B cell (primary cell): Measurements from ENCODE around the gene EEF1AKMT3. TPM values are rescaled to one million over a fixed set of nuclear protein-coding genes. Genes with fewer than 3 reads are reported as not detected.
A peak's percentile ranks its signal among the peaks of the same experiment; 100 is the strongest.

ENCODE experiments used
- ATAC-seq: fragments of 200-7000 bp; cut with Tn5 transposase; one replicate; pipeline ENCODE4 v1.10.0; 2021; ENCODE audit warnings: low read depth, mild to moderate bottlenecking, moderate number of reproducible peaks, moderate library complexity
- CTCF ChIA-PET: fragments of 350-600 bp; sonication (Branson Sonifier 250); formaldehyde crosslinking; loops from one replicate; lab custom pipeline; 2021; ENCODE audit warnings: antibody characterized with exemption, inconsistent platforms; lab: Charles Lee
- POLR2A ChIA-PET: fragments of 350-600 bp; sonication (Branson Sonifier 250); formaldehyde crosslinking; loops from one replicate; lab custom pipeline; 2021; ENCODE audit warnings: antibody characterized with exemption; lab: Charles Lee
- DNase-seq: peaks from one replicate; pipeline ENCODE4 v3.0.0; 2013
- H2AFZ ChIP-seq: 2 replicates; pipeline ENCODE4 v1.6.1; 2012; ENCODE audit warnings: mild to moderate bottlenecking, low read depth, low read length; ENCODE audit not compliant: insufficient read depth, poor library complexity, severe bottlenecking
- H3K27ac ChIP-seq, 2 donors: 1 replicate in 1 of 2; 2 replicates in 1 of 2; pipeline ENCODE4 v1.5.1; 2012 to 2013; ENCODE audit warnings: low read length in 2 of 2, mild to moderate bottlenecking in 2 of 2, moderate library complexity in 1 of 2
- H3K27me3 ChIP-seq, 4 experiments: fragments of 200-600 bp in 1 of 4; sonication (generic) in 1 of 4; replicated peaks in 1 of 4; 1 replicate in 2 of 4; 2 replicates in 2 of 4; pipeline versions ENCODE4 v1.6.1 to v1.7.0; 2013 to 2016; ENCODE audit warnings: low read length in 3 of 4, mild to moderate bottlenecking in 2 of 4, mixed read lengths in 1 of 4, moderate library complexity in 1 of 4; ENCODE audit not compliant: insufficient read depth in 4 of 4, control insufficient read depth in 3 of 4; ENCODE audit errors: control extremely low read depth in 1 of 4
- H3K36me3 ChIP-seq, 2 experiments: replicated peaks in 1 of 2; 1 replicate in 1 of 2; 2 replicates in 1 of 2; pipeline versions ENCODE4 v1.6.1 to v1.7.1; 2013; ENCODE audit warnings: low read length in 1 of 2; ENCODE audit not compliant: insufficient read depth in 2 of 2, control insufficient read depth in 1 of 2; ENCODE audit errors: control extremely low read depth in 1 of 2, extremely low read depth in 1 of 2
- H3K4me1 ChIP-seq, 2 donors: fragments of 200-600 bp in 1 of 2; sonication (generic) in 1 of 2; 1 replicate in 1 of 2; 2 replicates in 1 of 2; pipeline versions ENCODE4 v1.5.1 to v1.6.1; 2013 to 2017; ENCODE audit warnings: low read length in 2 of 2; ENCODE audit not compliant: control insufficient read depth in 2 of 2, insufficient read depth in 2 of 2
- H3K4me2 ChIP-seq: replicated peaks from 2 replicates; pipeline ENCODE3; 2012; ENCODE audit warnings: mild to moderate bottlenecking, low read depth, low read length; ENCODE audit not compliant: poor library complexity, severe bottlenecking
- H3K4me3 ChIP-seq, 5 experiments: fragments of 200-600 bp in 1 of 5; sonication (generic) in 1 of 5; 1 replicate in 3 of 5; 2 replicates in 2 of 5; pipeline versions ENCODE4 v1.5.1 to v1.7.0; 2011 to 2016; ENCODE audit warnings: low read length in 4 of 5, mild to moderate bottlenecking in 4 of 5, low read depth in 2 of 5, control low read depth in 1 of 5, moderate library complexity in 1 of 5; ENCODE audit not compliant: insufficient read depth in 1 of 5; ENCODE audit errors: control extremely low read depth in 1 of 5, extremely low read depth in 1 of 5
- H3K79me2 ChIP-seq: fragments of 200-600 bp; sonication (generic); one replicate; pipeline ENCODE4 v1.6.0; 2016; ENCODE audit warnings: low read length; ENCODE audit not compliant: control insufficient read depth, insufficient read depth
- H3K9ac ChIP-seq: fragments of 200-600 bp; sonication (generic); 2 replicates; pipeline ENCODE4 v1.6.1; 2017; ENCODE audit warnings: mild to moderate bottlenecking, low read length, moderate library complexity
- H3K9me3 ChIP-seq, 3 donors: one replicate each; pipeline versions ENCODE4 v1.6.1 to v1.7.1; 2013; ENCODE audit warnings: low read length in 2 of 3; ENCODE audit not compliant: control insufficient read depth in 2 of 3, insufficient read depth in 1 of 3; ENCODE audit errors: control extremely low read depth in 1 of 3
- H4K20me1 ChIP-seq: 2 replicates; pipeline ENCODE4 v1.6.0; 2012; ENCODE audit warnings: mild to moderate bottlenecking, low read length; ENCODE audit not compliant: insufficient read depth, control insufficient read depth, poor library complexity, severe bottlenecking
- H3K27ac Mint-ChIP-seq: one replicate; pipeline ENCODE4 v1.8.0; 2021; ENCODE audit warnings: mixed read lengths
- H3K27me3 Mint-ChIP-seq: one replicate; pipeline ENCODE4 v1.8.0; 2021; ENCODE audit warnings: mixed read lengths
- H3K4me1 Mint-ChIP-seq: one replicate; pipeline ENCODE4 v1.8.0; 2021; ENCODE audit warnings: mixed read lengths
- H3K4me3 Mint-ChIP-seq: one replicate; pipeline ENCODE4 v1.8.0; 2021; ENCODE audit warnings: mixed read lengths
- H3K9me3 Mint-ChIP-seq: one replicate; pipeline ENCODE4 v1.8.0; 2022; ENCODE audit warnings: mixed read lengths; ENCODE audit not compliant: insufficient read depth
- CTCF ChIP-seq: fragments of 200-600 bp; IDR thresholded peaks from one replicate; pipeline ENCODE4 v1.8.0; 2022; ENCODE audit warnings: antibody characterized with exemption, mild to moderate bottlenecking
- EZH2 ChIP-seq: IDR thresholded peaks from 2 replicates; pipeline ENCODE4 v1.6.1; 2012; ENCODE audit warnings: borderline replicate concordance, low read depth, mild to moderate bottlenecking, moderate library complexity, low read length; ENCODE audit not compliant: insufficient read depth, poor library complexity, severe bottlenecking
- WGBS: methylation state at CpG from one replicate; pipeline ENCODE4 v1.1.5; 2013; ENCODE audit warnings: missing lambda C conversion rate; ENCODE audit not compliant: insufficient coverage; 5-methylcytosine and 5-hydroxymethylcytosine counted together
- intact Hi-C: fragments of 100-400 bp; cut with micrococcal nuclease; formaldehyde crosslinking; loops from one replicate; pipeline ENCODE4 v1.10.0; 2022
- polyA plus RNA-seq: library from polyadenylated mRNA; depleted of rRNA; stranded (reverse); fragments of >200 nt; gene quantifications from 2 replicates; pipeline ENCODE4 v1.2.3, GENCODE V29; 2012
- total RNA-seq, 2 donors: library from RNA; stranded (reverse); fragments of 120-200 nt in 1 of 2; gene quantifications; 1 replicate in 1 of 2; 2 replicates in 1 of 2; pipeline versions ENCODE4 v1.2.3 to v1.2.4, GENCODE V29; 2013 to 2022

Gene EEF1AKMT3
- total and polyA plus RNA-seq, 2 donors (not counting 1 experiment from before 2014, with no cell fraction given): 0.89 to 1.3 TPM

GRCh38 chr12:57745485-57745881 lies 26.9 kb upstream of the EEF1AKMT3 start:
- H3K27ac Mint-ChIP-seq: peak overlapping the region; percentile 91
- Histone ChIP-seq H3K9ac (peak overlapping the region; percentile 94), H3K9me3 (no peaks in the 10 kb centered on the region), H3K27me3 (no peaks in the 10 kb centered on the region), H2AFZ (peak overlapping the region; percentile 74), H3K36me3 (peaks cover 2 to 36% of the 10 kb centered on the region in 2 experiments), H3K27ac (peak overlapping the region; percentile 80 to 94), H3K4me2 (peak overlapping the region; percentile 91), H4K20me1 (peaks cover 5% of the 10 kb centered on the region), H3K79me2 (peaks cover 50% of the 10 kb centered on the region), H3K4me3 (peak overlapping the region; percentile 68 to 90 (median 86)), H3K4me1 (peaks cover 29 to 47% of the 10 kb centered on the region in 2 donors)
- TF ChIP-seq CTCF (no peak), EZH2 (no peak)
- H3K4me3 Mint-ChIP-seq: peak overlapping the region; percentile 92
- intact Hi-C loops: no loop called here
- POLR2A ChIA-PET: interaction anchor here (0.6 to 1.3 kb wide), 2 partner anchors 11 to 1109 kb away, joined by 4 to 7 read pairs; no protein-coding TSS in a partner anchor
- H3K27me3 Mint-ChIP-seq: no peaks in the 10 kb centered on the region
- DNase-seq (no peak), ATAC-seq (no peak)
- WGBS: 84% methylated on average over 3 of the region's 8 CpGs
- no peaks in the 10 kb centered on the region for H3K9me3 Mint-ChIP-seq
- H3K4me1 Mint-ChIP-seq: peaks cover 47% of the 10 kb centered on the region
- CTCF ChIA-PET: interaction anchor here (0.8 to 1.5 kb wide), 4 partner anchors 11 to 162 kb away, joined by 3 to 10 read pairs (median 6); partner anchors contain the start of gene OS9

GRCh38 chr12:57746025-57746424 lies 26.4 kb upstream of the EEF1AKMT3 start:
- ATAC-seq: no peak
- POLR2A ChIA-PET: no interaction called here
- H3K27ac Mint-ChIP-seq: peak overlapping the region; percentile 91
- H3K4me3 Mint-ChIP-seq: peak overlapping the region; percentile 92
- H3K9me3 Mint-ChIP-seq: no peaks in the 10 kb centered on the region
- no peaks in the 10 kb centered on the region for H3K27me3 Mint-ChIP-seq
- peak overlapping the region; percentile 91 for H3K4me2 ChIP-seq
- H3K4me1 Mint-ChIP-seq: peaks cover 47% of the 10 kb centered on the region
- H3K9ac ChIP-seq: no peak overlapping the region
- H3K36me3 ChIP-seq: peaks cover 2 to 41% of the 10 kb centered on the region in 2 experiments
- WGBS: 83% methylated on average over 1 of the region's 3 CpGs
- H4K20me1 ChIP-seq: no peaks in the 10 kb centered on the region
- no peak overlapping the region for H3K4me3 ChIP-seq
- peaks cover 50% of the 10 kb centered on the region for H3K79me2 ChIP-seq
- no peak for DNase-seq
- H2AFZ ChIP-seq: no peak overlapping the region
- TF ChIP-seq EZH2 (no peak), CTCF (no peak)
- H3K27me3 ChIP-seq: no peaks in the 10 kb centered on the region
- H3K27ac ChIP-seq: peak overlapping the region in 1 of 2 donors; percentile 94
- H3K4me1 ChIP-seq: peaks cover 25 to 47% of the 10 kb centered on the region in 2 donors
- no peaks in the 10 kb centered on the region for H3K9me3 ChIP-seq
- intact Hi-C loops: no loop called here
- CTCF ChIA-PET: interaction anchor here (0.8 kb wide), 1 partner anchor 52 kb away, joined by 3 read pairs; the partner anchor contains the start of gene OS9
